Mesendoderm (in vitro differentiated cells): Measurements from ENCODE around the gene IGSF9. TPM values are rescaled to one million over a fixed set of nuclear protein-coding genes. Genes with fewer than 3 reads are reported as not detected.

Experiments
- DNase-seq: peaks from one replicate; pipeline ENCODE4 v3.0.0; 2013
- H2AK5ac ChIP-seq: 2 replicates; pipeline ENCODE4 v1.6.1; 2013; ENCODE audit warnings: low read length, inconsistent platforms
- H2BK120ac ChIP-seq: 2 replicates; pipeline ENCODE4 v1.6.1; 2013; ENCODE audit warnings: low read depth, mild to moderate bottlenecking, low read length, moderate library complexity, mixed read lengths
- H2BK15ac ChIP-seq: replicated peaks from 2 replicates; pipeline ENCODE4 v1.6.1; 2013; ENCODE audit warnings: low read depth, mild to moderate bottlenecking, moderate library complexity
- H2BK5ac ChIP-seq: 2 replicates; pipeline ENCODE4 v1.6.1; 2013; ENCODE audit warnings: low read length, inconsistent platforms
- H3K18ac ChIP-seq: 2 replicates; pipeline ENCODE4 v1.6.1; 2013; ENCODE audit warnings: mild to moderate bottlenecking, low read length, mixed read lengths
- H3K23ac ChIP-seq: one replicate; pipeline ENCODE4 v1.6.1; 2013; ENCODE audit warnings: low read length
- H3K27ac ChIP-seq: 2 replicates; pipeline ENCODE4 v1.5.1; 2013; ENCODE audit warnings: low read depth, mild to moderate bottlenecking, inconsistent platforms, low read length, moderate library complexity
- H3K27me3 ChIP-seq: 2 replicates; pipeline ENCODE4 v1.6.1; 2013; ENCODE audit warnings: low read length, control low read depth, mild to moderate bottlenecking, inconsistent platforms; ENCODE audit not compliant: insufficient read depth, poor library complexity
- H3K36me3 ChIP-seq: 2 replicates; pipeline ENCODE4 v1.6.1; 2013; ENCODE audit warnings: low read length, inconsistent platforms; ENCODE audit not compliant: control insufficient read depth, insufficient read depth
- H3K4ac ChIP-seq: one replicate; pipeline ENCODE4 v1.6.1; 2013; ENCODE audit warnings: low read depth, mild to moderate bottlenecking, low read length, moderate library complexity
- H3K4me1 ChIP-seq: 2 replicates; pipeline ENCODE4 v1.6.1; 2013; ENCODE audit warnings: low read depth, low read length, inconsistent platforms; ENCODE audit not compliant: control insufficient read depth
- H3K4me2 ChIP-seq: 2 replicates; pipeline ENCODE4 v1.6.1; 2013; ENCODE audit warnings: low read length
- H3K4me3 ChIP-seq: 2 replicates; pipeline ENCODE4 v1.5.1; 2013; ENCODE audit warnings: mild to moderate bottlenecking, low read length
- H3K56ac ChIP-seq: one replicate; pipeline ENCODE4 v1.6.1; 2013; ENCODE audit warnings: low read length
- H3K79me1 ChIP-seq: 2 replicates; pipeline ENCODE4 v1.6.1; 2013; ENCODE audit warnings: low read length, inconsistent platforms
- H3K79me2 ChIP-seq: 2 replicates; pipeline ENCODE4 v1.6.1; 2013; ENCODE audit warnings: mild to moderate bottlenecking, low read length; ENCODE audit not compliant: control insufficient read depth, insufficient read depth
- H3K9ac ChIP-seq: 2 replicates; pipeline ENCODE4 v1.6.1; 2013; ENCODE audit warnings: low read length, inconsistent platforms
- H4K5ac ChIP-seq: one replicate; pipeline ENCODE4 v1.6.1; 2013; ENCODE audit warnings: low read length
- H4K8ac ChIP-seq: one replicate; pipeline ENCODE4 v1.6.1; 2013; ENCODE audit warnings: low read depth, mild to moderate bottlenecking, control low read depth, low read length, moderate library complexity
- WGBS: extraction: QIAGEN DNeasy Blood & Tissue Kit; methylation state at CpG from one replicate; pipeline ENCODE4 v1.1.7; 2013; ENCODE audit warnings: low lambda C conversion rate, missing lambda C conversion rate; ENCODE audit not compliant: insufficient coverage; ENCODE audit errors: extremely low coverage; 5-methylcytosine and 5-hydroxymethylcytosine counted together
- small RNA-seq: library from polyadenylated mRNA; stranded (forward); fragments of <200 nt; extraction: miRNeasy Mini kit (QIAGEN cat#:217004); gene quantifications from one replicate; pipeline ENCODE3, GENCODE V24; 2013; ENCODE audit not compliant: insufficient read depth

IGSF9 gene

GRCh38 chr1:159880430-159880829 is 65.0 kb downstream of the IGSF9 start:
- H3K27ac ChIP-seq: no peak overlapping the region
- no peak overlapping the region for H2BK5ac ChIP-seq
- no peak overlapping the region for H4K8ac ChIP-seq
- H3K4me3 ChIP-seq: no peak overlapping the region
- H3K36me3 ChIP-seq: no peaks in the 10 kb centered on the region
- no peak for DNase-seq
- H3K4ac ChIP-seq: no peak overlapping the region
- no peak overlapping the region for H2BK15ac ChIP-seq
- H3K4me2 ChIP-seq: no peak overlapping the region
- no peak overlapping the region for H3K23ac ChIP-seq
- H3K79me2 ChIP-seq: no peaks in the 10 kb centered on the region
- no peak overlapping the region for H2BK120ac ChIP-seq
- H3K79me1 ChIP-seq: no peaks in the 10 kb centered on the region
- H2AK5ac ChIP-seq: no peak overlapping the region
- H4K5ac ChIP-seq: no peak overlapping the region
- WGBS: no CpG with 5 or more reads among the region's 3 CpGs
- no peaks in the 10 kb centered on the region for H3K27me3 ChIP-seq
- no peaks in the 10 kb centered on the region for H3K4me1 ChIP-seq
- no peak overlapping the region for H3K9ac ChIP-seq
- H3K56ac ChIP-seq: no peak overlapping the region
- H3K18ac ChIP-seq: no peak overlapping the region

GRCh38 chr1:159879977-159880376 is 65.4 kb downstream of the IGSF9 start:
- Histone ChIP-seq H2AK5ac (no peak overlapping the region), H3K36me3 (no peaks in the 10 kb centered on the region), H3K27ac (no peak overlapping the region), H3K18ac (no peak overlapping the region), H4K5ac (no peak overlapping the region), H3K27me3 (no peaks in the 10 kb centered on the region), H2BK15ac (no peak overlapping the region), H3K4me1 (no peaks in the 10 kb centered on the region), H3K23ac (no peak overlapping the region), H2BK5ac (no peak overlapping the region), H3K9ac (no peak overlapping the region), H3K79me2 (no peaks in the 10 kb centered on the region), H3K4ac (no peak overlapping the region), H2BK120ac (no peak overlapping the region), H3K56ac (no peak overlapping the region), H3K79me1 (no peaks in the 10 kb centered on the region), H4K8ac (no peak overlapping the region), H3K4me3 (no peak overlapping the region), H3K4me2 (no peak overlapping the region)
- DNase-seq: no peak
- no CpG with 5 or more reads among the region's 4 CpGs for WGBS

GRCh38 chr1:159879136-159879535 is 66.3 kb downstream of the IGSF9 start:
- Histone ChIP-seq H2BK120ac (no peak overlapping the region), H3K4me2 (no peak overlapping the region), H3K4ac (no peak overlapping the region), H3K56ac (no peak overlapping the region), H4K5ac (no peak overlapping the region), H2BK5ac (no peak overlapping the region), H3K23ac (no peak overlapping the region), H3K4me3 (no peak overlapping the region), H3K9ac (no peak overlapping the region), H3K36me3 (no peaks in the 10 kb centered on the region), H2BK15ac (no peak overlapping the region), H3K27ac (no peak overlapping the region), H3K79me1 (no peaks in the 10 kb centered on the region), H3K4me1 (no peaks in the 10 kb centered on the region), H2AK5ac (no peak overlapping the region), H3K79me2 (no peaks in the 10 kb centered on the region), H4K8ac (no peak overlapping the region), H3K27me3 (no peaks in the 10 kb centered on the region), H3K18ac (no peak overlapping the region)
- no peak for DNase-seq
- no CpG with 5 or more reads among the region's 3 CpGs for WGBS

GRCh38 chr1:159877695-159878444 is 67.5 kb downstream of the IGSF9 start:
- no peak overlapping the region for H2BK15ac ChIP-seq
- no peak overlapping the region for H2BK5ac ChIP-seq
- H3K79me2 ChIP-seq: no peaks in the 10 kb centered on the region
- H3K23ac ChIP-seq: no peak overlapping the region
- H3K4me2 ChIP-seq: no peak overlapping the region
- H2BK120ac ChIP-seq: no peak overlapping the region
- H3K27ac ChIP-seq: no peak overlapping the region
- no CpG with 5 or more reads among the region's 6 CpGs for WGBS
- H3K27me3 ChIP-seq: no peaks in the 10 kb centered on the region
- H3K79me1 ChIP-seq: no peaks in the 10 kb centered on the region
- H4K5ac ChIP-seq: no peak overlapping the region
- H3K18ac ChIP-seq: no peak overlapping the region
- H3K9ac ChIP-seq: no peak overlapping the region
- no peak overlapping the region for H3K56ac ChIP-seq
- no peak overlapping the region for H4K8ac ChIP-seq
- H3K4me1 ChIP-seq: no peaks in the 10 kb centered on the region
- no peak overlapping the region for H3K4me3 ChIP-seq
- no peaks in the 10 kb centered on the region for H3K36me3 ChIP-seq
- H2AK5ac ChIP-seq: no peak overlapping the region
- no peak for DNase-seq
- H3K4ac ChIP-seq: no peak overlapping the region

Small RNA genes lying within 50 kb of the gene (small RNA-seq; reads per million reads assigned to genes)
- not detected for gene MIR4259
